AG09309 (cell line): ENCODE results near the gene RB1.

Experiments used
- DNase-seq: peaks from one replicate; pipeline ENCODE4 v3.0.0-alpha.2; 2010; ENCODE audit warnings: low read depth
- H3K4me3 ChIP-seq: 2 replicates; pipeline ENCODE4 v1.5.1; 2011; ENCODE audit warnings: mild to moderate bottlenecking, low read depth, low read length, moderate library complexity; ENCODE audit not compliant: control insufficient read depth
- CTCF ChIP-seq: IDR thresholded peaks from 2 replicates; pipeline ENCODE4 v1.5.1; 2011; ENCODE audit warnings: mild to moderate bottlenecking, low read depth, low read length, inconsistent platforms; ENCODE audit not compliant: insufficient read depth, control insufficient read depth; ENCODE audit errors: missing control alignments

Gene RB1

GRCh38 chr13:48500652-48501197 lies 197.2 kb downstream of the RB1 start:
- TF ChIP-seq CTCF, result no peak
- DNase-seq, result peak; percentile 85
- no peak overlapping the region for H3K4me3 ChIP-seq

- TF ChIP-seq CTCF, result no peak
- DNase-seq, result no peak
- no peak overlapping the region for H3K4me3 ChIP-seq
Measured at GRCh38 chr13:48501705-48502104, 198.2 kb downstream of the RB1 start.

- TF ChIP-seq CTCF, result no peak
Measured at GRCh38 chr13:48502601-48503319, 199.2 kb downstream of the RB1 start.

GRCh38 chr13:48504606-48505005 lies 201.1 kb downstream of the RB1 start:
- DNase-seq, result no peak
- H3K4me3 ChIP-seq, result no peak overlapping the region
- TF ChIP-seq CTCF, result no peak

More at GRCh38 chr13:48502601-48503319, 199.2 kb downstream of the RB1 start:
- no peak overlapping the region for H3K4me3 ChIP-seq
- DNase-seq, result no peak

GRCh38 chr13:48505012-48505411 lies 201.5 kb downstream of the RB1 start:
- no peak for TF ChIP-seq CTCF
- no peak overlapping the region for H3K4me3 ChIP-seq
- no peak for DNase-seq

GRCh38 chr13:48505597-48506091 lies 202.1 kb downstream of the RB1 start:
- no peak overlapping the region for H3K4me3 ChIP-seq
- TF ChIP-seq CTCF, result no peak
- peak; percentile 23 for DNase-seq
